Upper lobe of left lung (tissue), 6 donors: Measurements from ENCODE around the gene CIPC. TPM values are rescaled to one million over a fixed set of nuclear protein-coding genes. Genes with fewer than 3 reads are reported as not detected.
A peak's percentile ranks its signal among the peaks of the same experiment; 100 is the strongest.

Experiments
- ATAC-seq, 2 donors: fragments of 200-7000 bp; cut with Tn5 transposase; one replicate each; pipeline ENCODE4 v1.9.1; 2022; ENCODE audit warnings: mild to moderate bottlenecking in 2 of 2, moderate library complexity in 2 of 2; ENCODE audit not compliant: low FRiP score in 2 of 2
- DNase-seq, 2 donors: peaks; one replicate each; pipeline ENCODE4 v3.0.0-alpha.2; 2019 to 2020
- H3K27ac ChIP-seq, 4 donors: fragments of 200-600 bp; sonication (generic); one replicate each; pipeline ENCODE4 v1.5.1; 2016 to 2019
- H3K27me3 ChIP-seq, 4 donors: fragments of 200-600 bp; sonication (generic); one replicate each; pipeline ENCODE4 v1.5.1; 2017 to 2019
- H3K36me3 ChIP-seq, 4 donors: fragments of 200-600 bp; sonication (generic); one replicate each; pipeline ENCODE4 v1.5.1; 2016 to 2019
- H3K4me1 ChIP-seq, 4 donors: fragments of 200-600 bp; sonication (generic); one replicate each; pipeline ENCODE4 v1.5.1; 2018 to 2019
- H3K4me3 ChIP-seq, 4 donors: fragments of 200-600 bp; sonication (generic); one replicate each; pipeline ENCODE4 v1.5.1; 2017 to 2019; ENCODE audit warnings: mild to moderate bottlenecking in 2 of 4, moderate library complexity in 1 of 4
- H3K9me3 ChIP-seq, 4 donors: fragments of 200-600 bp; sonication (generic); one replicate each; pipeline ENCODE4 v1.5.1; 2018 to 2019
- EP300 ChIP-seq, 4 donors: sonication (generic); formaldehyde crosslinking; IDR thresholded peaks; one replicate each; pipeline ENCODE4 v1.5.1; 2017; ENCODE audit warnings: antibody characterized with exemption in 4 of 4, control low read depth in 2 of 4
- POLR2A ChIP-seq, 4 donors: fragments of 450-650 bp; IDR thresholded peaks; one replicate each; pipeline ENCODE4 v1.5.1; 2016 to 2017; ENCODE audit warnings: antibody characterized with exemption in 4 of 4, mild to moderate bottlenecking in 2 of 4
- POLR2AphosphoS5 ChIP-seq, 2 donors: sonication (generic); formaldehyde crosslinking; IDR thresholded peaks; one replicate each; pipeline ENCODE4 v1.5.1; 2017; ENCODE audit warnings: antibody characterized with exemption in 2 of 2
- WGBS, 2 donors: methylation state at CpG; one replicate each; pipeline ENCODE4 v1.1.5; 2017 to 2018; 5-methylcytosine and 5-hydroxymethylcytosine counted together
- total RNA-seq, 6 donors: library from RNA; depleted of rRNA in 4 of 6; stranded (reverse); fragments of >200 nt in 4 of 6; gene quantifications; one replicate each; pipeline versions ENCODE4 v1.1.0 to v1.2.1, GENCODE V29; 2016 to 2021
- TF ChIP-seq, protein P1 (sequence below), 6 experiments: fragments of 450-650 bp in 4 of 6; fragments of 200-600 bp in 2 of 6; sonication (generic) in 2 of 6; IDR thresholded peaks; one replicate each; pipeline ENCODE4 v1.5.1; 2016 to 2019; ENCODE audit warnings: antibody characterized with exemption in 6 of 6
- donor health status: DM: no; HTN: no; CAD: no; lungs with moderate emphysema.
- donor health status: DM: no; HTN: yes; CAD: no; lungs with severe emphysema.

The CIPC gene
- total RNA-seq, 6 donors from 2014 or later, result 25.1 to 42.4 (median 32.7) TPM

DNA sequence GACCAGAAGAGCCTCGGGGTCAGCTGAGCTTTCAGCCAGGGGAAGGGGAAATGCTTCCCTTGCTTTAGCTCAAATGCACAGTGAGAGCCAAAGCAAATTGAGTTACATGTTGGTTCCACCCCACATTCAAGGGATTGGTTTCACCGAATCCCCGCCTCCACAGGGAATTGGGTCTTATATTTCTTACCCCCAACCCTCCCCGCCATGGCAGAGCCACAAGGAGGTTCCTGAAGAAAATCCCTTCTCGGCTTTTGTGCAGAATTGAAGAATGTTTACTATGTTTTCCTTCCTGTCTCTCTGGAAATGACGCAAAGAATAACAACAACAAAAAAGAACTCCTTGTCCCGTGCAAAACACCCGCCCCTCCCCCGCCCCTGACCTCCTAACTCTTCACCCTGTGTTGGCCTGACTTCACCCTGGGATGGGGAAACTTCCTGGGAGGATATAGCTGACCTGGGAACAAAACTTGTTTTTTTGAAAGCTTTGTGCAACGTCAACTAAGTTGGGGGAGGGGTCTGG lies 21.9 kb upstream of the CIPC start:
- H3K4me1 ChIP-seq, result peaks cover 24 to 56% (median 41%) of the 10 kb centered on the region in 4 donors
- no peaks in the 10 kb centered on the region for H3K36me3 ChIP-seq
- TF ChIP-seq, protein P1, sequence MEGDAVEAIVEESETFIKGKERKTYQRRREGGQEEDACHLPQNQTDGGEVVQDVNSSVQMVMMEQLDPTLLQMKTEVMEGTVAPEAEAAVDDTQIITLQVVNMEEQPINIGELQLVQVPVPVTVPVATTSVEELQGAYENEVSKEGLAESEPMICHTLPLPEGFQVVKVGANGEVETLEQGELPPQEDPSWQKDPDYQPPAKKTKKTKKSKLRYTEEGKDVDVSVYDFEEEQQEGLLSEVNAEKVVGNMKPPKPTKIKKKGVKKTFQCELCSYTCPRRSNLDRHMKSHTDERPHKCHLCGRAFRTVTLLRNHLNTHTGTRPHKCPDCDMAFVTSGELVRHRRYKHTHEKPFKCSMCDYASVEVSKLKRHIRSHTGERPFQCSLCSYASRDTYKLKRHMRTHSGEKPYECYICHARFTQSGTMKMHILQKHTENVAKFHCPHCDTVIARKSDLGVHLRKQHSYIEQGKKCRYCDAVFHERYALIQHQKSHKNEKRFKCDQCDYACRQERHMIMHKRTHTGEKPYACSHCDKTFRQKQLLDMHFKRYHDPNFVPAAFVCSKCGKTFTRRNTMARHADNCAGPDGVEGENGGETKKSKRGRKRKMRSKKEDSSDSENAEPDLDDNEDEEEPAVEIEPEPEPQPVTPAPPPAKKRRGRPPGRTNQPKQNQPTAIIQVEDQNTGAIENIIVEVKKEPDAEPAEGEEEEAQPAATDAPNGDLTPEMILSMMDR (IDR thresholded peaks at IDR 0.05), result no peak
- TF ChIP-seq POLR2A (IDR thresholded peaks at IDR 0.05) (peak in 3 of 4 donors; percentile 20 to 85 (median 67)), POLR2AphosphoS5 (IDR thresholded peaks at IDR 0.05) (peak; percentile 81 to 89), EP300 (IDR thresholded peaks at IDR 0.05) (peak; percentile 94 to 99 (median 98))
- peak overlapping the region in 3 of 4 donors; percentile 24 to 40 (median 33) for H3K4me3 ChIP-seq
- H3K27ac ChIP-seq, result peak overlapping the region; percentile 90 to 98 (median 92)
- 25 to 37% methylated on average over 10 of the region's 10 CpGs for WGBS, 2 donors
- ATAC-seq (peak; percentile 85 to 88), DNase-seq (peak in 1 of 2 donors; percentile 79)
- H3K27me3 ChIP-seq, result no peaks in the 10 kb centered on the region
- H3K9me3 ChIP-seq, result no peaks in the 10 kb centered on the region

- Histone ChIP-seq H3K36me3 (no peaks in the 10 kb centered on the region), H3K4me3 (no peak overlapping the region), H3K27ac (peak overlapping the region; percentile 66 to 98 (median 92)), H3K9me3 (no peaks in the 10 kb centered on the region), H3K4me1 (peaks cover 24 to 52% (median 34%) of the 10 kb centered on the region in 4 donors), H3K27me3 (no peaks in the 10 kb centered on the region)
- TF ChIP-seq EP300 (IDR thresholded peaks at IDR 0.05) (no peak), POLR2AphosphoS5 (IDR thresholded peaks at IDR 0.05) (no peak), POLR2A (IDR thresholded peaks at IDR 0.05) (no peak)
- TF ChIP-seq, protein P1 (IDR thresholded peaks at IDR 0.05), result no peak
- DNase-seq, result no peak
- 77 to 88% methylated on average over 3 of the region's 3 CpGs for whole genome bisulfite sequencing, 2 donors
- no peak for ATAC-seq
These were observed 21.0 kb upstream of the CIPC start for GRCh38 chr14:77077040-77077439.

DNA sequence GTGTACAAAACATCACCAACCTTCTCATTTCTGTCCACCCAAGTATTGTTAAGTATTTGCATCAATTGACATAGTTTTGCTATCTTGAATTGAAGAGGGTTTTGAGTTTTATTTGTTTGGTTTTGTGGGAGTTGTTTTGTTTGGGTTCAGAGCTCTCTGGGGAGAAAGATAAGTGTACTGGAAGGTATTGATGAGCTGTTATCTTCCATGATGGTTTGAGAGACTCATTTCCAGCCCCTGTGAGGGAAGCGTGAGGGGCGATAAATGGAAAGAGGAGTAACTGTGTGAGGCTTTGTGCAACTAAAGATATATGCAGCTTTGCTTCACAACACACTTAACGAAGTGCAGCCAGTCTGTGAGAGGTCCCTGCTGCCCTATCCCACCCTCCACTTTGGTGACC lies 15.7 kb upstream of the CIPC start:
- Histone ChIP-seq H3K27me3 (no peaks in the 10 kb centered on the region), H3K4me3 (no peak overlapping the region), H3K9me3 (no peaks in the 10 kb centered on the region), H3K27ac (no peak overlapping the region), H3K36me3 (no peaks in the 10 kb centered on the region), H3K4me1 (peaks cover 4 to 19% (median 9%) of the 10 kb centered on the region in 4 donors)
- no peak for TF ChIP-seq POLR2A (IDR thresholded peaks at IDR 0.05)
- no peak for TF ChIP-seq POLR2AphosphoS5 (IDR thresholded peaks at IDR 0.05)
- TF ChIP-seq, protein P1 (IDR thresholded peaks at IDR 0.05), result no peak
- TF ChIP-seq EP300 (IDR thresholded peaks at IDR 0.05), result no peak
- no peak for DNase-seq
- no peak for ATAC-seq
- 82 to 85% methylated on average over 3 of the region's 3 CpGs for WGBS, 2 donors

DNA sequence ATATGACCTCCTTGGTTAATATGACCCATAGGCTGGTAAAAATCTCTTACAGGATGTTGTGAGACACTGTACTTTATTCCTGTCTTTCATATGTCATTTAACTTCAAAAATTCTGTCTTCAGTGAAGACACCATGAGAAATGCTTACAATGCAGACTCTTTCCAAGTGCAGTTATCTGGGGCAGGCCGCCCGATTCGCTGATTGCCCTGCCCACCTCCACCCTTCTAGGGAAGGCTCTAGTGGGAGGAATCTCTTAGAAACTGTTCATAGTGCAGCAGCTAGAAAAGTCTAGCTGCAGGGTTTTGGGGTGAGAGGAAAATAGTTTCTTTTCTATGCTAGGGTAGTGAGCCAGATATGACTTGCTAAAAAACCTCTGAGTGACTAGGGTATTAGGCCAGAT lies 15.0 kb upstream of the CIPC start:
- Histone ChIP-seq H3K27me3 (no peaks in the 10 kb centered on the region), H3K27ac (no peak overlapping the region), H3K9me3 (no peaks in the 10 kb centered on the region), H3K4me3 (no peak overlapping the region), H3K4me1 (peaks cover 0 to 15% (median 4%) of the 10 kb centered on the region in 4 donors), H3K36me3 (no peaks in the 10 kb centered on the region)
- TF ChIP-seq EP300 (IDR thresholded peaks at IDR 0.05), result no peak
- TF ChIP-seq POLR2A (IDR thresholded peaks at IDR 0.05), result no peak
- TF ChIP-seq, protein P1 (IDR thresholded peaks at IDR 0.05), result no peak
- no peak for TF ChIP-seq POLR2AphosphoS5 (IDR thresholded peaks at IDR 0.05)
- 87 to 89% methylated on average over 3 of the region's 3 CpGs for WGBS, 2 donors
- ATAC-seq, result no peak
- DNase-seq, result no peak

DNA sequence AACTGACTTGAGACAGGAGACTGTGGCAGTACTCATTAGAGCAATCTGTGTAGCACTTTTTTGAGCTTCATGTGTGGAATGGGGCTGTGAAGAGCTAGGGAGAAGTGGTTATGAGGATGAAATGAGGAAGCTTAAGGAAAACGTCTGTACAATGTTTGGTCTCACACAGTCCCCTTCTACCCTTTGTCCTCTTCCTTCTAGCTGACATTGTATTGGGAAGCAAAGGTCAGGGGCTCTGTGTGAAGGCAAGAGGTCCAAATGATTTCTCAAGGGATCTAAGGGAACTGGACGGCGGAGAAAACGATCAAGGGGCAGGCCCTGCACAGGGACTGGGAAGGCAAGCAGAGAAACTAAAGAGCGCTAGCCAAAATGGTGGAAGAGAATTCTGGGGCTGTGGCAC lies 13.1 kb upstream of the CIPC start:
- no peaks in the 10 kb centered on the region for H3K9me3 ChIP-seq
- 66 to 81% methylated on average over 5 of the region's 5 CpGs for WGBS, 2 donors
- DNase-seq (no peak), ATAC-seq (peak in 1 of 2 donors; percentile 62)
- H3K36me3 ChIP-seq, result no peaks in the 10 kb centered on the region
- no peaks in the 10 kb centered on the region for H3K27me3 ChIP-seq
- peak overlapping the region in 1 of 4 donors; percentile 16 for H3K27ac ChIP-seq
- TF ChIP-seq POLR2A (IDR thresholded peaks at IDR 0.05), result peak in 1 of 4 donors; percentile 27
- TF ChIP-seq, protein P1 (IDR thresholded peaks at IDR 0.05), result no peak
- peaks cover 3 to 15% (median 4%) of the 10 kb centered on the region in 4 donors for H3K4me1 ChIP-seq
- H3K4me3 ChIP-seq, result no peak overlapping the region
